HepG2 (cell line): Measurements from ENCODE around the gene ARL2. TPM values are rescaled to one million over a fixed set of nuclear protein-coding genes. Genes with fewer than 3 reads are reported as not detected.

Experiments
- ESRRA ChIP-seq: sonication (generic); formaldehyde crosslinking; IDR thresholded peaks from 2 replicates; pipeline ENCODE4 v1.5.1; 2020; ENCODE audit warnings: mild to moderate bottlenecking, low read depth, missing genetic modification reagents
- FOXA1 ChIP-seq, 2 experiments: fragments of 450-650 bp in 1 of 2; sonication (generic) in 1 of 2; formaldehyde crosslinking in 1 of 2; IDR thresholded peaks; 2 replicates each; pipeline versions ENCODE4 v1.4.0 to v1.6.1; 2016 to 2020; ENCODE audit warnings: missing genetic modification reagents in 1 of 2
- KDM5B ChIP-seq: sonication (generic); formaldehyde crosslinking; IDR thresholded peaks from 2 replicates; pipeline ENCODE4 v1.4.0; 2020; ENCODE audit warnings: missing genetic modification reagents, mild to moderate bottlenecking, borderline replicate concordance
- PATZ1 ChIP-seq: sonication (generic); formaldehyde crosslinking; IDR thresholded peaks from 2 replicates; pipeline ENCODE4 v1.4.0; 2020; ENCODE audit warnings: missing genetic modification reagents
- ZNF18 ChIP-seq: sonication (generic); formaldehyde crosslinking; IDR thresholded peaks from 2 replicates; pipeline ENCODE4 v1.8.0; 2022; ENCODE audit warnings: mild to moderate bottlenecking, missing genetic modification reagents; ENCODE audit not compliant: insufficient replicate concordance
- ZNF24 ChIP-seq: fragments of 450-650 bp; IDR thresholded peaks from 2 replicates; pipeline ENCODE4 v1.6.1; 2017; ENCODE audit warnings: antibody characterized with exemption, mild to moderate bottlenecking
- ZNF326 ChIP-seq: sonication (generic); formaldehyde crosslinking; IDR thresholded peaks from 2 replicates; pipeline ENCODE4 v1.4.0; 2020; ENCODE audit warnings: missing genetic modification reagents, borderline replicate concordance
- ZNF724P ChIP-seq: sonication (generic); formaldehyde crosslinking; IDR thresholded peaks from 2 replicates; pipeline ENCODE4 v1.8.0; 2022; ENCODE audit warnings: missing genetic modification reagents, borderline replicate concordance
- ZNF772 ChIP-seq: sonication (generic); formaldehyde crosslinking; IDR thresholded peaks from 2 replicates; pipeline ENCODE4 v1.5.0; 2020; ENCODE audit warnings: mild to moderate bottlenecking, missing genetic modification reagents
- polyA plus RNA-seq, 8 experiments: library from polyadenylated mRNA; depleted of rRNA in 3 of 8; stranded (reverse) in 7 of 8; unstranded in 1 of 8; fragments of >200 nt; fragmentation: Illumina TruSeq in 4 of 8; extraction: Trizol in 4 of 8; gene quantifications; 2 replicates each; pipeline versions ENCODE4 v1.2.1 to v1.2.3, GENCODE V29; 2011 to 2016; ENCODE audit warnings: low read depth in 4 of 8, missing spikeins in 1 of 8, mixed read lengths in 1 of 8; ENCODE audit not compliant: insufficient read depth in 1 of 8
- total RNA-seq, 5 experiments: library from RNA; depleted of rRNA; stranded (reverse); fragments of >200 nt; fragmentation: Illumina TruSeq; extraction: Trizol; gene quantifications; 2 replicates each; pipeline ENCODE4 v1.2.3, GENCODE V29; 2016; ENCODE audit warnings: low read depth in 1 of 5
- TF ChIP-seq, protein P1 (sequence below): IDR thresholded peaks from 2 replicates; pipeline ENCODE4 v1.6.1; 2016; ENCODE audit warnings: missing genetic modification reagents, missing compliant biosample characterization

Gene ARL2
- total and polyA plus RNA-seq, 2 of the 13 experiments (the other 11 are each of a cell fraction or from before 2014, with no cell fraction given) = 82.9 to 84.4 TPM

- TF ChIP-seq ZNF18 (CRISPR knock-in tag) = no peak
- no peak for TF ChIP-seq ZNF326 (CRISPR knock-in tag)
- TF ChIP-seq PATZ1 (CRISPR knock-in tag) = 0 out of 2 replicates have a peak, but pooled peaks have one; percentile 14
- no peak for TF ChIP-seq ZNF24
- TF ChIP-seq ZNF724P (CRISPR knock-in tag) = no peak
- no peak for TF ChIP-seq FOXA1 (IDR thresholded peaks at IDR 0.05)
- TF ChIP-seq FOXA1 (CRISPR knock-in tag; IDR thresholded peaks at IDR 0.05) = no peak
- TF ChIP-seq, protein P1, sequence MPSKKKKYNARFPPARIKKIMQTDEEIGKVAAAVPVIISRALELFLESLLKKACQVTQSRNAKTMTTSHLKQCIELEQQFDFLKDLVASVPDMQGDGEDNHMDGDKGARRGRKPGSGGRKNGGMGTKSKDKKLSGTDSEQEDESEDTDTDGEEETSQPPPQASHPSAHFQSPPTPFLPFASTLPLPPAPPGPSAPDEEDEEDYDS (CRISPR knock-in tag) = no peak
- TF ChIP-seq ZNF772 (CRISPR knock-in tag) = no peak
- TF ChIP-seq KDM5B (CRISPR knock-in tag) = 0 out of 2 replicates have a peak, but pooled peaks have one; percentile 16
- TF ChIP-seq ESRRA = no peak
Observed at GRCh38 chr11:65016705-65017104, 2.7 kb downstream of the ARL2 start (continued).
